ENCODE measurements around the gene SLC30A3.
"Not testable (repeated sequence)": the region's sequence is repeated elsewhere in the genome, so short reads cannot be mapped to it uniquely, and the experiment has no call there.

The SLC30A3 gene

GRCh38 chr2:27284996-27285395, 22.1 kb upstream of the SLC30A3 start:
- no peak for DNase-seq (ENCODE audit: low read depth)

DNA sequence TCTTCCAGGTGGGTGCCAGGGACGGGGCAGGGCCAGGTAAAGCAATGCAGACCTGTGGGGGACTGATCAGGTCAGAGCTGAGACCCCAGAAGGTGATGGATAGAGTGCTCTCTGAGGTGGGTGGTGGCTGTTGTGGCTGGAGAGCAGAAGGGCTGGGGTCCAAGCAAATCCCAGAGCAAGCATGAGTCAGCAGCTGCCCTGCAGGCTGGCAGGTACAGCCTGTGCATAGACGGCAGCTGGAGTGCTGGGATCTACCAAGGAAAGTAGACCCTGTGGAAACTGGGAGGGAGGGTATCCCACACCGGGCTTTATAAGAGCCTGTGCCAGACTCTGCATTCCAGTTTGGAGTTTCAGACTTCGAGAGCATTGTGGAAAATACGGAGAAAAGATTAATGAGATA, 20.0 kb upstream of the SLC30A3 start:
- no peak for DNase-seq (ENCODE audit: low read depth)

GRCh38 chr2:27281855-27282559, 19.2 kb upstream of the SLC30A3 start, which contains the start of gene TRIM54:
TRIM54 (plus strand) TSS chr2:27282429; CDS start chr2:27282732, 303 bp downstream.
- no peak for DNase-seq (ENCODE audit: low read depth)

GRCh38 chr2:27281442-27281841, 18.6 kb upstream of the SLC30A3 start:
- no peak for DNase-seq (ENCODE audit: low read depth)

GRCh38 chr2:27280826-27281225, 18.0 kb upstream of the SLC30A3 start:
- DNase-seq (ENCODE audit: low read depth): no peak

DNA sequence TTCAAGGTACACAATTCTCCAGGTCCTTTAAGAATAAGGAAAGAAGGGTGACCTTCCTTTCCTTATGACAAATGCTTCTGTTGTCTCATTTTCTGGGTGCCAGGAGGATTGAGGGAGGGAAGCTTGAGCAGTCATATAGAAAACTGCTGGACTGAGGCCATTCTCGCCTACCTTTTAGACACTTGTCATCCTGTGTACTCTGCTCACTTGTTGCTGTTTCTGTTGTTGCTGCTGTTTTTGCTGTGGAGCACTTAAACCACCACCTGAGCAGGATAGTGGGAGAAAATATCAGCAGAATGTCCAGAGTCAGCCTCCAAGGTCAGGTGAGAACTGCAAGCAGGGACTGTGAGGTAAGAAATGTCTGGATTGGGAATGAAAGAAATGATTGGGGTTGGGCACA, 15.2 kb upstream of the SLC30A3 start:
- no peak for DNase-seq (ENCODE audit: low read depth)

- DNase-seq (ENCODE audit: low read depth): no peak
Observed at GRCh38 chr2:27275211-27276150, 12.6 kb upstream of the SLC30A3 start, which contains the start of gene DNAJC5G. DNAJC5G (plus strand) TSS chr2:27275433; CDS start chr2:27276729, 1,296 bp downstream.

- DNase-seq (ENCODE audit: low read depth): not testable (repeated sequence)
Observed at GRCh38 chr2:27272537-27273522, 10.0 kb upstream of the SLC30A3 start.

DNA sequence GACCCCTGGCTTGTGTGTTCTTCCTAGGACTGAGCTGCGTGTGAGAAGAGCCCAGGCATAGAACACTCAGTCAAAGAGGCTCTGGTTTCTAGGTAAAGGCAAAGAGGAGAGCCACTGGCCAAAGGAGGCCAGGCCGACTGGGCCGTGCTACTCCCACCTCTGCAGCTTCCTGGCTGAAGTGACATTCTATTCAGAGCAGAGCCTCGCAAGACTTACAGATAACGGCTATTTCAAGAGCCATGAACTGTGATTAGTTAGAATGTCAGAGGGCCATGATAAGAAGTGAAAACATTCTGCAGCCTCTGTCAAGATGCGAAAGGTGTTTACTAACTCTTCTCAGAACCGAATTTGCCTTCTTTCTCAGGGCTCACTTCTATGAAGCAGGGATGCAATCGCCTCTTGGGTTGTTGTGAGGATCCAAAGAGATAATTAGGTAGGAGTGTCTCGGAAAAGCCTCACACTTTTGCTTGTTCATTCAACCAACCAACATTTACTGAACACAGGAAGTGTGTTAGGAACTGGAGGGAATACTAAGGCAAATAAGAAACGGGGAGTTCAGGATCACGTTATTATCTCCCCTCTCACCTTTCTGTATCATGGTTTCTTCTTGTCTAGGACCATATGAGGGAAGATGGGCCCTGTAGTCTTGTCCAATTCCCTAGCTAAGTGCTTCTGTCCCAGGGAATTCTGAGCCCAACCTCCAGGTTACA, 8.9 kb upstream of the SLC30A3 start:
- no peak for DNase-seq (ENCODE audit: low read depth)

DNA sequence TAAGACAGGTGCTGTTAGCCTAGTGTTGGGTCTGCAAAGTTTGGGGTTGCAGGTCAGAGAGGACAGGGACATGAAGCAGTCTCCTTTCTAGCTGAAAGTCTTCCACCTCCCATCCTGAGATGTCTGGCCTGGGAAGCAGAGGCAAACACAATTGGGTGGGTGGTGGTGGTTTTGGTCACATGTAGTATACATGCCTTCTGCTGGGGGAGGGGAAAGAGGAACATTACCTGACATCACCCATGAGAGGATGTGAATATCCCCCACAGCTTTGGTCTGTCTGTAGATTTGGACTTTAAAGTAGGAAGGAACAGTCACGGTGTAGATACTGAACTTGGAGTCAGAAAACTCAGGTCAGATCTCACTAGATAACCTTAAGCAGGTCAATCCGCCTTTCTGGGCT, 7.8 kb upstream of the SLC30A3 start:
- no peak for DNase-seq (ENCODE audit: low read depth)

DNA sequence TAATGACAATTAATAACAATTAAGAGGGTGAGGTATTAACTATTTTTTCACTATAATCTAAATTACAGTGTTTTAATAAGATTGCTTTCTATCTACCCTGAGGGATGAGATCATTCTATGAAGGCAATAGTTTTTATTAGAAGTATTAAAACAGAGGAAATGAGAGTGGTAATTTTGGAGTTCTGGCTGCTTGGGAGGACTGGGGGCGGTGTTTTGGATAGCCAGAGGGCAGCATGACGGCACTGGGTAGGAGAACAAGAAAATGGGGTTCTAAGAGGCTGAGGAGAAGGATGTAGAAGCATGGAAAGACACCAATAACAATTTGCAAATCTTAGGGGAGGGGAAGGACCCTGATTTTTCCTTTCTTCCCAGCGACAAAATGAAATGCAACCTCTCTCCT, 7.3 kb upstream of the SLC30A3 start:
- DNase-seq (ENCODE audit: low read depth): no peak

- DNase-seq (ENCODE audit: low read depth): not testable (repeated sequence)
Observed at GRCh38 chr2:27268296-27268695, 5.4 kb upstream of the SLC30A3 start.

DNA sequence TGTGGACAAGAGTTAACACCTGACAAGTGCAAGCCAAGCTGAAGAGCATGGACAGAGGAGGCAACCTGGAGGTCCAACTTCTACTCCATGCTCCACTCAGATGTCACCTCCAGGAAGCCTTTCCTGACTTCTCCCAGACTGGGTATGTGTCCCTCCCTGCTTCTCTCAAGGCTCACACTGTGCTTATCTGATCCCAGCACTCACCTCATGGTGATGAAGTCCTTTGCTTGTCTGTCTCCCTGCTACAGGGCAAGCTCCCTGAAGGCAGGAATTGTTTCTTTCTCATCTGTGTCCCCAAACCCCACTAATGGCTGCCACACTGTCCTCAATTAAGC, 2.7 kb upstream of the SLC30A3 start:
- DNase-seq (ENCODE audit: low read depth): no peak

- DNase-seq (ENCODE audit: low read depth): no peak
Observed at GRCh38 chr2:27264753-27265535, 2.1 kb upstream of the SLC30A3 start.

DNA sequence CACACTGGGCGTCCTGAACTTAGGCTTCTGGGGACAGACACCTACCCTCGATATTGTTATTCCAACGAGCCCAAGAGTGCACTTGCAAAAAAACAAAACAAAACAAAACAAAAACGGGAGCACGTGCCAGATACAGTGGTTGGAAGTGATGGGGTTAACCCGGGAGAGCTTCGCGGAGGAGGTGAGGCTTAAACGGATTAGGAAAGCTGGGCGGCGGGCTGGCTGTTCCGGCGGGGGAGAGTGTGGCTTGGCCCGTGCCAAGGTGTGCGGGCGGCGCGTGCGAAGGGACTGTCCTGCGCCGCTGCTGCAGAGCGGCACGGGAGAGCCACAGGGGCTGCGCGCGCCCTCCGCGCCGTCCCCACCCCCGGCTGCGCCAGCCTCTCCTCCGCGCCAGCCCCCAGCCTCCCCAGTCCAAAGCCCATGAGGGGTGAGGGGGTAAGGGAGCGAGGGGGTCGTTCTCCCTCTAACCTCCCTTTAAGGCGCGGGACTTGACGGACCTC, 1.5 kb upstream of the SLC30A3 start:
- no peak for DNase-seq (ENCODE audit: low read depth)

GRCh38 chr2:27263287-27264252, 723 bp upstream of the SLC30A3 start:
- no peak for DNase-seq (ENCODE audit: low read depth)

GRCh38 chr2:27261926-27262298, 935 bp downstream of the SLC30A3 start:
- DNase-seq (ENCODE audit: low read depth): no peak

- DNase-seq (ENCODE audit: low read depth): no peak
Observed at GRCh38 chr2:27261241-27261925, 1.5 kb downstream of the SLC30A3 start.

GRCh38 chr2:27258051-27258450, 4.8 kb downstream of the SLC30A3 start:
- no peak for DNase-seq (ENCODE audit: low read depth)

All from fibroblast of the conjunctiva (primary cell).